HG02884 (cell line): ENCODE data around the gene UNKL.
"Not testable (repeated sequence)": the region's sequence is repeated elsewhere in the genome, so short reads cannot be mapped to it uniquely, and the experiment has no call there.

ENCODE experiments used
- ATAC-seq: cut with Tn5 transposase; IDR thresholded peaks from one replicate; pipeline ENCODE4 v1.9.1; 2021; ENCODE audit warnings: mild to moderate bottlenecking, moderate library complexity; ENCODE audit not compliant: unreplicated experiment

The UNKL gene

GRCh38 chr16:1330260-1330914, 84.1 kb downstream of the UNKL start:
- ATAC-seq: no peak

GRCh38 chr16:1328961-1329360, 85.5 kb downstream of the UNKL start:
- not testable (repeated sequence) for ATAC-seq

GRCh38 chr16:1328136-1328535, 86.4 kb downstream of the UNKL start:
- ATAC-seq: not testable (repeated sequence)

- ATAC-seq: no peak
These were observed 86.9 kb downstream of the UNKL start for GRCh38 chr16:1327619-1327947.

- no peak for ATAC-seq
These were observed 87.4 kb downstream of the UNKL start for GRCh38 chr16:1326946-1327618.

- ATAC-seq: no peak
These were observed 88.1 kb downstream of the UNKL start for GRCh38 chr16:1326391-1326790.

- no peak for ATAC-seq
These were observed 88.7 kb downstream of the UNKL start for GRCh38 chr16:1325673-1326371.

GRCh38 chr16:1325261-1325660, 89.2 kb downstream of the UNKL start:
- ATAC-seq: no peak

GRCh38 chr16:1324286-1324826, 90.1 kb downstream of the UNKL start:
- no peak for ATAC-seq

GRCh38 chr16:1323296-1324239, 90.9 kb downstream of the UNKL start:
- no peak for ATAC-seq

GRCh38 chr16:1322407-1322806, 92.1 kb downstream of the UNKL start:
- no peak for ATAC-seq

- ATAC-seq: no peak
These were observed 93.8 kb downstream of the UNKL start for GRCh38 chr16:1320658-1321240.

- ATAC-seq: no peak
These were observed 94.4 kb downstream of the UNKL start for GRCh38 chr16:1320097-1320496.

- ATAC-seq: no peak
These were observed 95.5 kb downstream of the UNKL start for GRCh38 chr16:1319041-1319440.

- no peak for ATAC-seq
These were observed 96.3 kb downstream of the UNKL start for GRCh38 chr16:1318268-1318545.

- ATAC-seq: no peak
These were observed 96.8 kb downstream of the UNKL start for GRCh38 chr16:1317479-1318267.

- ATAC-seq: no peak
These were observed 98.5 kb downstream of the UNKL start for GRCh38 chr16:1316033-1316405.

- no peak for ATAC-seq
These were observed 99.1 kb downstream of the UNKL start for GRCh38 chr16:1315081-1316032.
